Ovary (tissue), 3 donors: ENCODE measurements around the gene PAK6.

Experiments used
- CTCF ChIP-seq, 3 donors: fragments of 450-650 bp in 2 of 3; fragments of 200-600 bp in 1 of 3; IDR thresholded peaks; one replicate each; pipeline versions ENCODE4 v1.5.1 to v1.8.0; 2016 to 2022; ENCODE audit warnings: antibody characterized with exemption in 3 of 3, mild to moderate bottlenecking in 1 of 3
- EP300 ChIP-seq: sonication (generic); formaldehyde crosslinking; IDR thresholded peaks from one replicate; pipeline ENCODE4 v1.6.1; 2017; ENCODE audit warnings: antibody characterized with exemption
- donor health status: DM: no; HTN: no; CAD: no.

- TF ChIP-seq CTCF (IDR thresholded peaks at IDR 0.05) (no peak), EP300 (no peak)
Observed at GRCh38 chr15:40252141-40252437, 13.2 kb downstream of the PAK6 start.
